Mucosa of descending colon (tissue), 3 donors: ENCODE results near the gene ERAL1. TPM values are rescaled to one million over a fixed set of nuclear protein-coding genes. Genes with fewer than 3 reads are reported as not detected.

Source experiments
- ATAC-seq: fragments of 200-7000 bp; cut with Tn5 transposase; one replicate; pipeline ENCODE4 v1.9.1; 2020; ENCODE audit warnings: mild to moderate bottlenecking, moderate library complexity
- DNase-seq, 3 donors: peaks; one replicate each; pipeline ENCODE4 v3.0.0-alpha.2; 2020
- H3K36me3 ChIP-seq: fragments of 200-600 bp; one replicate; pipeline ENCODE4 v1.8.0; 2021; ENCODE audit warnings: low read depth, mild to moderate bottlenecking
- H3K4me1 ChIP-seq: fragments of 200-600 bp; one replicate; pipeline ENCODE4 v1.8.0; 2021; ENCODE audit warnings: low read depth, mild to moderate bottlenecking
- H3K4me3 ChIP-seq: fragments of 200-600 bp; one replicate; pipeline ENCODE4 v1.8.0; 2021; ENCODE audit warnings: mild to moderate bottlenecking
- H3K9me3 ChIP-seq: fragments of 200-600 bp; one replicate; pipeline ENCODE4 v1.8.0; 2021; ENCODE audit warnings: mild to moderate bottlenecking
- intact Hi-C, 2 donors: fragments of 100-400 bp; cut with DNase I in 1 of 2; cut with micrococcal nuclease in 1 of 2; formaldehyde crosslinking; loops; one replicate each; pipeline versions ENCODE4 v1.11.0 to v1.11.1; 2022; cut with DNase I, micrococcal nuclease
- total RNA-seq, 3 donors: library from RNA; stranded (reverse); fragmentation: NEBNext Ultra II Directional in 2 of 3; extraction: Animal tissue kit (Norgen Biotek cat#: 25700) in 2 of 3; gene quantifications; one replicate each; pipeline versions ENCODE4 v1.2.1 to v1.2.4, GENCODE V29; 2021 to 2023
- TF ChIP-seq, protein P1 (sequence below): fragments of 200-600 bp; IDR thresholded peaks from one replicate; pipeline ENCODE4 v1.8.0; 2022; ENCODE audit warnings: antibody characterized with exemption, mild to moderate bottlenecking
- donor health status: DM: no; HTN: no; CAD: no; lungs with moderate emphysema.
- donor health status: DM: no; HTN: no; CAD: no.
- donor health status: DM: no; HTN: yes; CAD: no.

The ERAL1 gene
- total RNA-seq, 3 donors from 2014 or later, result 28.6 to 38.7 (median 35.9) TPM

DNA sequence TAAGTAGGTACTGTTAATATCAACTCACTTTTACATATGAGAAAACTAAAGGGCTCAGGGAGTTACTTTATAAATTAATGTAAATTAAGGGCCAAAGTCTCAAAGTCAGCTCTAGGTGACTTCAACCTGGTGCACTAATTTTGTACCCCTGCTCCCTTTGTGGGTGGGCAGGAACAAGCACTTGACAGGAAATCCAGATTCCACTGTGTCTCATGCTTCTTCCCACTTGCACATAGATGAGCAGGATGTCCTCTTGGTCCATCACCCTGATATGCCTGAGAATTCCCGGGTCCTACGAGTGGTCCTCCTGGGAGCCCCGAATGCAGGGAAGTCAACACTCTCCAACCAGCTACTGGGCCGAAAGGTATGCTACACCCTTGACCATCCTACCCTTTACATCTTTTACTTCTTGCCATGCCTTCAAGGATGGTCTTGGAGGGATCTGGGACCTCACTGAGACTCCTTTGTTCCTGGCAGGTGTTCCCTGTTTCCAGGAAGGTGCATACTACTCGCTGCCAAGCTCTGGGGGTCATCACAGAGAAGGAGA lies 1.3 kb downstream of the ERAL1 start:
- DNase-seq (peak in 1 of 3 donors; percentile 2), ATAC-seq (no peak)
- intact Hi-C loops, result no loop called here
- H3K36me3 ChIP-seq, result no peaks in the 10 kb centered on the region
- no peaks in the 10 kb centered on the region for H3K9me3 ChIP-seq
- TF ChIP-seq, protein P1, sequence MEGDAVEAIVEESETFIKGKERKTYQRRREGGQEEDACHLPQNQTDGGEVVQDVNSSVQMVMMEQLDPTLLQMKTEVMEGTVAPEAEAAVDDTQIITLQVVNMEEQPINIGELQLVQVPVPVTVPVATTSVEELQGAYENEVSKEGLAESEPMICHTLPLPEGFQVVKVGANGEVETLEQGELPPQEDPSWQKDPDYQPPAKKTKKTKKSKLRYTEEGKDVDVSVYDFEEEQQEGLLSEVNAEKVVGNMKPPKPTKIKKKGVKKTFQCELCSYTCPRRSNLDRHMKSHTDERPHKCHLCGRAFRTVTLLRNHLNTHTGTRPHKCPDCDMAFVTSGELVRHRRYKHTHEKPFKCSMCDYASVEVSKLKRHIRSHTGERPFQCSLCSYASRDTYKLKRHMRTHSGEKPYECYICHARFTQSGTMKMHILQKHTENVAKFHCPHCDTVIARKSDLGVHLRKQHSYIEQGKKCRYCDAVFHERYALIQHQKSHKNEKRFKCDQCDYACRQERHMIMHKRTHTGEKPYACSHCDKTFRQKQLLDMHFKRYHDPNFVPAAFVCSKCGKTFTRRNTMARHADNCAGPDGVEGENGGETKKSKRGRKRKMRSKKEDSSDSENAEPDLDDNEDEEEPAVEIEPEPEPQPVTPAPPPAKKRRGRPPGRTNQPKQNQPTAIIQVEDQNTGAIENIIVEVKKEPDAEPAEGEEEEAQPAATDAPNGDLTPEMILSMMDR, result no peak
- H3K4me3 ChIP-seq, result no peak overlapping the region
- no peaks in the 10 kb centered on the region for H3K4me1 ChIP-seq

DNA sequence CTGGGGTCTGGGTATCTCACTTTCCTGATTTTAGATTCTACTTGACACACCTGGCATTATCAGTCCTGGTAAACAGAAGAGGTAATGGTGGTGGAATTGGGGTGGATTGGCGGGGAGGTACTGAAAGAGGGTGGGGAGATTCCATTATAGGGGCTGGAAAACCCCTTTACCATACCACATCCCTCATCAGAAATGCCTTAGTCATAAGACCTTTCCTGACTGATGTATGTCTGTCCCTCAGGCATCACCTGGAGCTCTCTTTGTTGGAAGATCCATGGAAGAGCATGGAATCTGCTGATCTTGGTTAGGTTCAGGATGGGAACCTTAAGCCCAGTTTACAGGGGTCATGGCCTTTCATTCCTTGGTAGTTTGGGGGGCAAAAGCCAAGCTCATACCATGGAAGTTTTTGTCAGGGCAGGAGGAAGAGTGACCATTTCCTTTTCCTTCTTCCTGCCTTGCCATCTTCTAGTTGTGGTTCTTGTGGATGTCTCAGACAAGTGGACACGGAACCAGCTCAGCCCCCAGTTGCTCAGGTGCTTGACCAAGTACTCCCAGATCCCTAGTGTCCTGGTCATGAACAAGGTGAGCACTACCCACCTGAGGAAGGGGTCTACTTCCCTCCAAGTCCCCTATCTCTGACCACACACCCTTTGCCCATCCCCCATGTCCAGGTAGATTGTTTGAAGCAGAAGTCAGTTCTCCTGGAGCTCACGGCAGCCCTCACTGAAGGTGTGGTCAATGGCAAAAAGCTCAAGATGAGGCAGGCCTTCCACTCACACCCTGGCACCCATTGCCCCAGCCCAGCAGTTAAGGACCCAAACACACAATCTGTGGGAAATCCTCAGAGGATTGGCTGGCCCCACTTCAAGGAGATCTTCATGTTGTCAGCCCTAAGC lies 3.3 kb downstream of the ERAL1 start:
- no peaks in the 10 kb centered on the region for H3K9me3 ChIP-seq
- DNase-seq, result peak in 1 of 3 donors; percentile 10
- H3K36me3 ChIP-seq, result no peaks in the 10 kb centered on the region
- H3K4me3 ChIP-seq, result no peak overlapping the region
- intact Hi-C loops, result no loop called here
- peaks cover 5% of the 10 kb centered on the region for H3K4me1 ChIP-seq
- TF ChIP-seq, protein P1, result no peak
- ATAC-seq, result no peak

GRCh38 chr17:28858801-28859355 lies 4.1 kb downstream of the ERAL1 start:
- intact Hi-C loops, result no loop called here
- ATAC-seq, result no peak
- H3K4me1 ChIP-seq, result peaks cover 5% of the 10 kb centered on the region
- no peaks in the 10 kb centered on the region for H3K36me3 ChIP-seq
- DNase-seq, result no peak
- H3K9me3 ChIP-seq, result no peaks in the 10 kb centered on the region
- TF ChIP-seq, protein P1, result no peak
- H3K4me3 ChIP-seq, result no peak overlapping the region

DNA sequence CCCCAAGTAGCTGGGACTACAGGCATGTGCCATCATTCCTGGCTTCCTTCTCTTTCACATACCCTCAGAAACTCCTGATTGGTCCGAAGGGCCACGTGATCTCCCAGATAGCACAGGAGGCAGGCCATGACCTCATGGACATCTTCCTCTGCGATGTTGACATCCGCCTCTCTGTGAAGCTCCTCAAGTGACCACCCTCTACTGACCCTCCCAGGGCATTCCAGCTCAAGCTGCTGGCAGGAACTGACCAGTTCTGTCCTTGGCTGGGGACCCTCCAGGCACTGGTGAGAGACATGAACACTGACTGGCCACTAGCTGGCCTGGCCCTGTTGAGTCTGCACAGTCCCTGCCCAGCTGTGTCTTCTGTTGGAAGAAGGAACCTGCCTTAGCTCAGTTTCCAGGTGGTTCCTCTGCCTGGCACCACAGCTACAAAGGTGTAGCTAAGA lies 5.6 kb downstream of the ERAL1 start:
- ATAC-seq (no peak), DNase-seq (no peak)
- TF ChIP-seq, protein P1, result no peak
- H3K4me3 ChIP-seq, result no peak overlapping the region
- intact Hi-C loops, result no loop called here
- H3K4me1 ChIP-seq, result peaks cover 5% of the 10 kb centered on the region
- H3K9me3 ChIP-seq, result no peaks in the 10 kb centered on the region
- H3K36me3 ChIP-seq, result no peaks in the 10 kb centered on the region

- peaks cover 5% of the 10 kb centered on the region for H3K4me1 ChIP-seq
- H3K4me3 ChIP-seq, result no peak overlapping the region
- TF ChIP-seq, protein P1, result no peak
- peak in 1 of 3 donors; percentile 53 for DNase-seq
- peak; percentile 15 for ATAC-seq
- no peaks in the 10 kb centered on the region for H3K9me3 ChIP-seq
- H3K36me3 ChIP-seq, result no peaks in the 10 kb centered on the region
- intact Hi-C loops, result no loop called here
These were observed 6.8 kb downstream of the ERAL1 start for GRCh38 chr17:28861393-28862203.
